ENCODE results near the gene PNCK. TPM values are rescaled to one million over a fixed set of nuclear protein-coding genes. Genes with fewer than 3 reads are reported as not detected.

The PNCK gene
- total RNA-seq, 1 donor from 2014 or later = 1.4 TPM

GRCh38 chrX:153687121-153688039 lies 13.8 kb upstream of the PNCK start, which contains the start of gene SLC6A8:
Gene SLC6A8, plus strand, starts transcription at chrX:153687926. Its CDS starts 649 bp downstream, at chrX:153688575.
- TF ChIP-seq CTCF (IDR thresholded peaks at IDR 0.05) = peak in 2 of 3 experiments; percentile 17 to 38
- DNase-seq (ENCODE audit: low spot score in 2 of 2) = peak in 1 of 2 donors; percentile 76
- no peaks in the 10 kb centered on the region for H3K36me3 ChIP-seq
- H3K9me3 ChIP-seq = no peaks in the 10 kb centered on the region
- intact Hi-C loops (cut with DNase I) = loop anchor here (5.0 kb wide), 2 partner anchors 35 to 90 kb away; partner anchors contain the start of genes ABCD1, BCAP31 and CCNQ
- no peaks in the 10 kb centered on the region for H3K4me1 ChIP-seq
- H3K27me3 ChIP-seq = no peaks in the 10 kb centered on the region
- peak within 1 kb of the TSS; percentile 53 to 69 for H3K4me3 ChIP-seq
- H3K27ac ChIP-seq = peak within 1 kb of the TSS; percentile 49 to 54

GRCh38 chrX:153686711-153687110 lies 13.1 kb upstream of the PNCK start:
- intact Hi-C loops (cut with DNase I) = loop anchor here (5.0 kb wide), 2 partner anchors 36 to 89 kb away; partner anchors contain the start of genes ABCD1, BCAP31 and CCNQ
- H3K27ac ChIP-seq = no peak overlapping the region
- no peak for DNase-seq (ENCODE audit: low spot score in 2 of 2)

DNA sequence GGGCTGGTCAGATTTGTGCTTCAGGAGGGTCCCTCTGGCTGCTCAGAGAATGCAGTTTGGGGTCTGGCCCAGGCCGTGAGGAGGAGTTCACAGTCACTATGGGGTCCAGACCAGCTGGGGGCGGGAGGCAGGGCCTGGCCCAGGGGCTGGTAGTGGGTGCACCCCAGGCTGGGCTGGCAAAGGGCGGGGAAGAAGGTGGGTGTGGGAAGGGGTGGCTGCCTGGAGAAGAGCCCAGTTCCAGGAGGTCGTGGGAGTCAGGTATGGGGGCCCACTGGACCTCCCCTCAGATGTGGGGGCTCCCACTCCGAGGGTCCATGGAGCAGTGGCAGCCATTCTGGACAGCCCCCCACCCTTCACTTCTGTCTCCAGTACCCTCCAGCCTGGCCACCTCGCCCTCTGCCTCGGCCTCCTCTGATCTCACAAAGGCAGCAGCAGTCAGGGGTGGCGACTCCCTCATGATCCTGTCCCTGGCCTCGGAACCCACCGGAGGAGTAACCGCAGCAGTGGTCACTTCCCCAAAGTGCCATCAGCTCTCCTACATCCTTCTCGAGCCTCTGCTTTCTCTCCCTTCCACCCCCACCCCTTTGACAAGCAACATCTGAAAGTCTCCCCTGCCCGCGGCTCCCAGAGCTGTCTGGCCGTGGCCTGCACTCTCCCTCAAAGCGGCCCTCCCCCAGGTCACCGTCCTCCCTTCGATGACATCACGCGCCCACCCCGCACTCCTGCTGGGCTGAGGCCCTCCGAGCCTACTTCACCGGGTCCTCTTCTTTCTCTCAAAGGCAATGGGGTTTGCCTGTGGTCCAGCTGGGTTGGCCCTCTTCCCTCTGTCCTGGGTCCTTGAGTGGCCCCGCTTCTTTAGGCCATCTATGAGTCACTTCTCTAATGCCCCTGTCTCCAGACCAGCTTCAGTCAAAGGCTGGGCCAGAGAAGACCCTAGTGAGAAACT lies 12.4 kb upstream of the PNCK start:
- Histone ChIP-seq H3K4me3 (no peak overlapping the region), H3K4me1 (no peaks in the 10 kb centered on the region), H3K36me3 (no peaks in the 10 kb centered on the region), H3K9me3 (no peaks in the 10 kb centered on the region), H3K27me3 (no peaks in the 10 kb centered on the region), H3K27ac (no peak overlapping the region)
- no peak for DNase-seq (ENCODE audit: low spot score in 2 of 2)
- no peak for TF ChIP-seq CTCF (IDR thresholded peaks at IDR 0.05)
- intact Hi-C loops (cut with DNase I) = loop anchor here (5.0 kb wide), 2 partner anchors 36 to 89 kb away; partner anchors contain the start of genes ABCD1, BCAP31 and CCNQ

More at GRCh38 chrX:153686711-153687110, 13.1 kb upstream of the PNCK start:
- Histone ChIP-seq H3K27me3 (no peaks in the 10 kb centered on the region), H3K9me3 (no peaks in the 10 kb centered on the region), H3K36me3 (no peaks in the 10 kb centered on the region), H3K4me1 (no peaks in the 10 kb centered on the region), H3K4me3 (no peak overlapping the region)
- no peak for TF ChIP-seq CTCF (IDR thresholded peaks at IDR 0.05)

GRCh38 chrX:153685156-153685536 lies 11.5 kb upstream of the PNCK start:
- no peaks in the 10 kb centered on the region for H3K4me1 ChIP-seq
- H3K4me3 ChIP-seq = no peak overlapping the region
- no peak for TF ChIP-seq CTCF (IDR thresholded peaks at IDR 0.05)
- H3K36me3 ChIP-seq = no peaks in the 10 kb centered on the region
- H3K27ac ChIP-seq = no peak overlapping the region
- no peaks in the 10 kb centered on the region for H3K27me3 ChIP-seq
- H3K9me3 ChIP-seq = no peaks in the 10 kb centered on the region
- peak in 1 of 2 donors; percentile 60 for DNase-seq (ENCODE audit: low spot score in 2 of 2)
- intact Hi-C loops (cut with DNase I) = loop anchor here (5.0 kb wide), 2 partner anchors 37 to 88 kb away; partner anchors contain the start of genes ABCD1, BCAP31 and CCNQ

Data from ascending aorta (tissue), 2 donors.